Keratinocyte (primary cell): ENCODE results near the gene ADAMTS13. TPM values are rescaled to one million over a fixed set of nuclear protein-coding genes. Genes with fewer than 3 reads are reported as not detected.

Experiments used
- DNase-seq: peaks from one replicate; pipeline ENCODE4 v3.0.0-alpha.2; 2011; ENCODE audit warnings: low read depth, missing footprints, low spot score
- FAIRE-seq: peaks from 2 replicates; lab custom pipeline; 2011; peaks lifted over from hg19 to GRCh38; lab: Jason Lieb, UNC
- H2AFZ ChIP-seq: 2 replicates; pipeline ENCODE4 v1.6.0; 2012; ENCODE audit warnings: low read length, control low read depth, inconsistent platforms; ENCODE audit not compliant: control insufficient read depth
- H3K27ac ChIP-seq: 2 replicates; pipeline ENCODE4 v1.5.1; 2011; ENCODE audit warnings: low read length; ENCODE audit not compliant: control insufficient read depth, insufficient read depth
- H3K27me3 ChIP-seq: 3 replicates; pipeline ENCODE4 v1.6.0; 2011; ENCODE audit warnings: low read length; ENCODE audit not compliant: control insufficient read depth, insufficient read depth; ENCODE audit errors: extremely low read depth
- H3K36me3 ChIP-seq, 2 experiments: 2 replicates in 1 of 2; 3 replicates in 1 of 2; pipeline ENCODE4 v1.5.1; 2011; ENCODE audit warnings: low read length in 2 of 2, mild to moderate bottlenecking in 1 of 2; ENCODE audit not compliant: control insufficient read depth in 2 of 2, insufficient read depth in 2 of 2; ENCODE audit errors: extremely low read depth in 1 of 2
- H3K4me1 ChIP-seq: 3 replicates; pipeline ENCODE4 v1.5.1; 2011; ENCODE audit warnings: low read length; ENCODE audit not compliant: control insufficient read depth, insufficient read depth; ENCODE audit errors: extremely low read depth
- H3K4me2 ChIP-seq: 3 replicates; pipeline ENCODE4 v1.6.0; 2011; ENCODE audit warnings: low read depth, low read length; ENCODE audit not compliant: control insufficient read depth, insufficient read depth; ENCODE audit errors: extremely low read depth
- H3K4me3 ChIP-seq, 3 experiments: fragments of 200-600 bp in 1 of 3; sonication (generic) in 1 of 3; 2 replicates in 2 of 3; 3 replicates in 1 of 3; pipeline ENCODE4 v1.5.1; 2011 to 2016; ENCODE audit warnings: low read length in 3 of 3, mild to moderate bottlenecking in 3 of 3, control low read depth in 2 of 3, inconsistent platforms in 1 of 3, low read depth in 1 of 3, mixed read lengths in 1 of 3, mixed run types in 1 of 3, moderate library complexity in 1 of 3; ENCODE audit not compliant: control insufficient read depth in 2 of 3, insufficient read depth in 2 of 3; ENCODE audit errors: extremely low read depth in 1 of 3
- H3K79me2 ChIP-seq: 2 replicates; pipeline ENCODE4 v1.6.0; 2012; ENCODE audit warnings: low read length; ENCODE audit not compliant: control insufficient read depth, insufficient read depth
- H3K9ac ChIP-seq: 3 replicates; pipeline ENCODE4 v1.6.0; 2011; ENCODE audit warnings: low read length; ENCODE audit not compliant: control insufficient read depth, insufficient read depth; ENCODE audit errors: extremely low read depth
- H3K9me1 ChIP-seq: 3 replicates; pipeline ENCODE4 v1.6.0; 2011; ENCODE audit warnings: low read length; ENCODE audit not compliant: control insufficient read depth, insufficient read depth; ENCODE audit errors: extremely low read depth
- H3K9me3 ChIP-seq: 2 replicates; pipeline ENCODE4 v1.5.1; 2012; ENCODE audit warnings: low read depth, low read length; ENCODE audit not compliant: control insufficient read depth
- H4K20me1 ChIP-seq: 3 replicates; pipeline ENCODE4 v1.6.0; 2011; ENCODE audit warnings: low read length; ENCODE audit not compliant: control insufficient read depth, insufficient read depth; ENCODE audit errors: extremely low read depth
- EZH2 ChIP-seq: IDR thresholded peaks from one replicate; pipeline ENCODE4 v1.6.1; 2012; ENCODE audit warnings: inconsistent platforms, mild to moderate bottlenecking, low read length, moderate library complexity
- dilution Hi-C: fragments of 300-500 bp; cut with MboI; formaldehyde crosslinking; loops from one replicate; pipeline ENCODE4 v1.7.0; 2020; ENCODE audit warnings: low sequenced_read_pairs; ENCODE audit not compliant: extremely low pct_ligation_motif_present
- polyA plus RNA-seq, 5 experiments: library from polyadenylated mRNA; depleted of rRNA in 3 of 5; stranded (reverse) in 3 of 5; stranded (forward) in 1 of 5; unstranded in 1 of 5; fragments of >200 nt; gene quantifications; 1 replicate in 1 of 5; 2 replicates in 3 of 5; 3 replicates in 1 of 5; pipeline versions ENCODE4 v1.2.1 to v1.2.3, GENCODE V29; 2011 to 2012; ENCODE audit warnings: missing spikeins in 2 of 5, low read depth in 1 of 5, low replicate concordance in 1 of 5
- TF ChIP-seq, protein P1 (sequence below), 3 experiments: IDR thresholded peaks in 1 of 3; conservative IDR thresholded peaks in 1 of 3; optimal IDR thresholded peaks in 1 of 3; 2 replicates in 2 of 3; 3 replicates in 1 of 3; pipeline versions ENCODE3 to v1.5.1; 2011; ENCODE audit warnings: low read length in 3 of 3, mild to moderate bottlenecking in 3 of 3, moderate library complexity in 2 of 3, control low read depth in 1 of 3, inconsistent platforms in 1 of 3; ENCODE audit not compliant: insufficient read depth in 2 of 3; ENCODE audit errors: extremely low read depth in 1 of 3

The ADAMTS13 gene
- polyA plus RNA-seq, 1 donor (not counting 4 experiments of a cell fraction or from before 2014, with no cell fraction given), result 1.1 TPM

DNA sequence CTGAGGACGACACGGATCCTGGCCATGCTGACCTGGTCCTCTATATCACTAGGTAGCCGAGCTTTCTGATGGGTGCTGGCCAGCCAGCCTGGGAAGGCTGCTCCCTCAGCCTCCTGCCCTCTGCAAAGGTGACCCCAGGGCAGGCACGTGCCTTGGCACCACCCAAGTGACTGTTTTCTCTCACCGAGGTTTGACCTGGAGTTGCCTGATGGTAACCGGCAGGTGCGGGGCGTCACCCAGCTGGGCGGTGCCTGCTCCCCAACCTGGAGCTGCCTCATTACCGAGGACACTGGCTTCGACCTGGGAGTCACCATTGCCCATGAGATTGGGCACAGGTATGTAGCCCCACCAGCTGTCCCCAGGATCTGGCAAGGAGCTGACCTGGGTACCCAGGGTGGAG lies 3.8 kb downstream of the ADAMTS13 start:
- H3K36me3 ChIP-seq, result no peaks in the 10 kb centered on the region
- no peak overlapping the region for H3K9ac ChIP-seq
- H3K4me1 ChIP-seq, result no peaks in the 10 kb centered on the region
- no peak overlapping the region for H2AFZ ChIP-seq
- no peak overlapping the region for H3K4me2 ChIP-seq
- peaks cover 19% of the 10 kb centered on the region for H3K27me3 ChIP-seq
- no peaks in the 10 kb centered on the region for H3K9me3 ChIP-seq
- DNase-seq, result no peak
- H4K20me1 ChIP-seq, result no peaks in the 10 kb centered on the region
- H3K9me1 ChIP-seq, result no peaks in the 10 kb centered on the region
- TF ChIP-seq, protein P1, sequence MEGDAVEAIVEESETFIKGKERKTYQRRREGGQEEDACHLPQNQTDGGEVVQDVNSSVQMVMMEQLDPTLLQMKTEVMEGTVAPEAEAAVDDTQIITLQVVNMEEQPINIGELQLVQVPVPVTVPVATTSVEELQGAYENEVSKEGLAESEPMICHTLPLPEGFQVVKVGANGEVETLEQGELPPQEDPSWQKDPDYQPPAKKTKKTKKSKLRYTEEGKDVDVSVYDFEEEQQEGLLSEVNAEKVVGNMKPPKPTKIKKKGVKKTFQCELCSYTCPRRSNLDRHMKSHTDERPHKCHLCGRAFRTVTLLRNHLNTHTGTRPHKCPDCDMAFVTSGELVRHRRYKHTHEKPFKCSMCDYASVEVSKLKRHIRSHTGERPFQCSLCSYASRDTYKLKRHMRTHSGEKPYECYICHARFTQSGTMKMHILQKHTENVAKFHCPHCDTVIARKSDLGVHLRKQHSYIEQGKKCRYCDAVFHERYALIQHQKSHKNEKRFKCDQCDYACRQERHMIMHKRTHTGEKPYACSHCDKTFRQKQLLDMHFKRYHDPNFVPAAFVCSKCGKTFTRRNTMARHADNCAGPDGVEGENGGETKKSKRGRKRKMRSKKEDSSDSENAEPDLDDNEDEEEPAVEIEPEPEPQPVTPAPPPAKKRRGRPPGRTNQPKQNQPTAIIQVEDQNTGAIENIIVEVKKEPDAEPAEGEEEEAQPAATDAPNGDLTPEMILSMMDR (optimal IDR thresholded peaks at IDR 0.05 in 1 of 3, IDR thresholded peaks at IDR 0.05 in 1 of 3, conservative IDR thresholded peaks at IDR 0.05 in 1 of 3; ENCODE audit: extremely low read depth in 1 of 3, insufficient read depth in 2 of 3, low read length in 3 of 3), result no peak
- TF ChIP-seq EZH2, result no peak
- dilution Hi-C loops, result no loop called here
- H3K27ac ChIP-seq, result no peak overlapping the region
- H3K4me3 ChIP-seq, result no peak overlapping the region
- FAIRE-seq, result no peak
- no peaks in the 10 kb centered on the region for H3K79me2 ChIP-seq

DNA sequence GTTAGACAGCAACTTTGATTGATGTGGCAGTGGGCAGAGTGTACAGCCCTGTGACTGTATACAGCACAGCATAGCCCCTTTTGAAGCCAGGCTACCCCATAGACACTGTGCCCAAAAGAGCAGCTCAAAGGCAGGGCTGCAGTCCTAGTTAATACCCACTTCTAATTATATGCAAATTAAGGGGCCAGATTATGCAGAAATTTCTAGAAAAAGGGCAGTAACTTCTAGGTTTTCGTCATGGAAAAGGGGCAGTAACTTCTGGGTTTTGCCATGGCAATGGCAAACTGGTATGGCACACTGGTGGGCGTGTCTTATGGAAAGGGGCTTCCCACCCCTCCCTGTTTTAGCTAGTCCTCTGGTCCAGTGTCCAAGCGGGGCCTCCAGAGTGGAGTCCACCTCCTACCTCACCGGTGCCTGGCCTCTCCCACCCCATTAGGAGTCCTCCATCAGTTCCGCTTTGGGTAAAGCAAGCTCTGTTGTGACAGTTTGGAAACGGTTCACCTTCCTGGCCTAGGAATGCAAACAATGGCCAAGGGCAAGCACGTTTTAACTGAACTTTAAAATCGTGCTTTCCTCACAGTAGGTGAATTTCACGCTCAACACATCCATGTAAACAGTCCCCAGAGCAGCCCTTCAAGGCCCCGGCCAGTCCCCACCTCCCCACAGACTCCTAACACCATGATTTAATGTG lies 5.6 kb downstream of the ADAMTS13 start:
- FAIRE-seq, result no peak

More for the DNA sequence above, 5.6 kb downstream of the ADAMTS13 start:
- H3K4me1 ChIP-seq, result no peaks in the 10 kb centered on the region
- H3K4me3 ChIP-seq, result no peak overlapping the region
- no peak overlapping the region for H2AFZ ChIP-seq
- TF ChIP-seq EZH2, result no peak
- TF ChIP-seq, protein P1 (optimal IDR thresholded peaks at IDR 0.05 in 1 of 3, IDR thresholded peaks at IDR 0.05 in 1 of 3, conservative IDR thresholded peaks at IDR 0.05 in 1 of 3; ENCODE audit: extremely low read depth in 1 of 3, insufficient read depth in 2 of 3, low read length in 3 of 3), result no peak
- no peaks in the 10 kb centered on the region for H4K20me1 ChIP-seq
- no peaks in the 10 kb centered on the region for H3K9me1 ChIP-seq
- H3K27ac ChIP-seq, result no peak overlapping the region
- H3K4me2 ChIP-seq, result no peak overlapping the region
- no peak for DNase-seq
- dilution Hi-C loops, result no loop called here
- no peaks in the 10 kb centered on the region for H3K36me3 ChIP-seq
- no peak overlapping the region for H3K9ac ChIP-seq
- no peaks in the 10 kb centered on the region for H3K9me3 ChIP-seq
- no peaks in the 10 kb centered on the region for H3K79me2 ChIP-seq
- H3K27me3 ChIP-seq, result peaks cover 19% of the 10 kb centered on the region
